Caco-2 (cell line): ENCODE results near the gene DNAH10. TPM values are rescaled to one million over a fixed set of nuclear protein-coding genes. Genes with fewer than 3 reads are reported as not detected.
A peak's percentile ranks its signal among the peaks of the same experiment; 100 is the strongest.

Experiments used
- BruUV-seq: library from RNA; stranded (reverse); fragments of 400-500 nt; replicated peaks from 2 replicates; lab custom pipeline; 2021; lab: Mats Ljungman, UMichigan
- CTCF ChIA-PET: fragments of 300-600 bp; sonication (Branson Sonifier 250); formaldehyde crosslinking; loops from one replicate; lab custom pipeline; 2022; ENCODE audit warnings: antibody characterized with exemption; lab: Charles Lee
- POLR2A ChIA-PET: fragments of 300-600 bp; sonication (Branson Sonifier 250); formaldehyde crosslinking; loops from one replicate; lab custom pipeline; 2022; ENCODE audit warnings: antibody characterized with exemption; lab: Charles Lee
- DNase-seq, 2 experiments: peaks; one replicate each; pipeline versions ENCODE4 v3.0.0 to v3.0.0-alpha.2; 2020 to 2022
- H3K27me3 ChIP-seq: replicated peaks from 2 replicates; pipeline ENCODE4 v1.6.0; 2011; ENCODE audit warnings: low read length; ENCODE audit not compliant: control insufficient read depth, insufficient read depth
- H3K36me3 ChIP-seq: 2 replicates; pipeline ENCODE4 v1.5.1; 2011; ENCODE audit warnings: low read length; ENCODE audit not compliant: control insufficient read depth, insufficient read depth
- H3K4me1 ChIP-seq: fragments of 250-450 bp; sonication (Bioruptor Pico); 2 replicates; pipeline ENCODE4 v1.5.1; 2020; ENCODE audit warnings: mild to moderate bottlenecking
- H3K4me3 ChIP-seq: 2 replicates; pipeline ENCODE4 v1.5.1; 2011; ENCODE audit warnings: low read depth, mild to moderate bottlenecking, control low read depth, low read length
- H3K9me3 ChIP-seq: fragments of 250-450 bp; sonication (Bioruptor Pico); 2 replicates; pipeline ENCODE4 v1.5.1; 2020; ENCODE audit warnings: mild to moderate bottlenecking, moderate library complexity
- H3K27ac Mint-ChIP-seq: one replicate; pipeline ENCODE4 v1.8.0; 2022; ENCODE audit warnings: mixed read lengths; ENCODE audit not compliant: unreplicated experiment
- H3K27me3 Mint-ChIP-seq: one replicate; pipeline ENCODE4 v1.8.0; 2022; ENCODE audit warnings: mixed read lengths; ENCODE audit not compliant: insufficient read depth, unreplicated experiment
- H3K36me3 Mint-ChIP-seq: one replicate; pipeline ENCODE4 v1.8.0; 2022; ENCODE audit warnings: mild to moderate bottlenecking, mixed read lengths; ENCODE audit not compliant: insufficient read depth, unreplicated experiment
- H3K4me1 Mint-ChIP-seq: one replicate; pipeline ENCODE4 v1.8.0; 2022; ENCODE audit warnings: low read depth, mixed read lengths; ENCODE audit not compliant: unreplicated experiment
- H3K4me3 Mint-ChIP-seq: one replicate; pipeline ENCODE4 v1.8.0; 2022; ENCODE audit warnings: mild to moderate bottlenecking, moderate library complexity, mixed read lengths; ENCODE audit not compliant: unreplicated experiment
- H3K9me3 Mint-ChIP-seq: one replicate; pipeline ENCODE4 v1.8.0; 2022; ENCODE audit warnings: mixed read lengths; ENCODE audit not compliant: unreplicated experiment
- CTCF ChIP-seq, 2 experiments: fragments of 200-600 bp in 1 of 2; IDR thresholded peaks; 1 replicate in 1 of 2; 2 replicates in 1 of 2; pipeline versions ENCODE4 v1.5.1 to v1.8.0; 2011 to 2022; ENCODE audit warnings: antibody characterized with exemption in 1 of 2, control low read depth in 1 of 2, inconsistent platforms in 1 of 2, low read depth in 1 of 2, low read length in 1 of 2, mild to moderate bottlenecking in 1 of 2, moderate library complexity in 1 of 2; ENCODE audit not compliant: insufficient read depth in 1 of 2, severe bottlenecking in 1 of 2, unreplicated experiment in 1 of 2
- intact Hi-C: fragments of 100-400 bp; cut with micrococcal nuclease; formaldehyde crosslinking; loops from one replicate; pipeline ENCODE4 v1.10.0; 2022; ENCODE audit not compliant: unreplicated experiment
- total RNA-seq: library from RNA; stranded (reverse); gene quantifications from 2 replicates; pipeline ENCODE4 v1.2.3, GENCODE V29; 2022

The DNAH10 gene
- total RNA-seq, 1 experiment from 2014 or later: 0.45 TPM

- Histone ChIP-seq H3K4me3 (peak within 1 kb of the TSS; percentile 91), H3K4me1 (peaks cover 8% of the 10 kb centered on the region; the same call in 1 of the 2 replicates), H3K36me3 (no peaks in the 10 kb centered on the region; the same call in 1 of the 2 replicates), H3K9me3 (no peaks in the 10 kb centered on the region), H3K27me3 (no peaks in the 10 kb centered on the region)
- intact Hi-C loops: loop anchor here (2.0 kb wide), 1 partner anchor 106 kb away; no protein-coding TSS in a partner anchor
- DNase-seq: peak; percentile 96 to 99
- peaks cover 41% of the 10 kb centered on the region for H3K36me3 Mint-ChIP-seq
- BruUV-seq: no TSS peak
- no peaks in the 10 kb centered on the region for H3K9me3 Mint-ChIP-seq
- peaks cover 15% of the 10 kb centered on the region for H3K4me1 Mint-ChIP-seq
- H3K4me3 Mint-ChIP-seq: peak within 1 kb of the TSS; percentile 96
- H3K27me3 Mint-ChIP-seq: no peaks in the 10 kb centered on the region
- POLR2A ChIA-PET: interaction anchor here (0.6 kb wide), 4 partner anchors 8 to 374 kb away, joined by 3 to 9 read pairs (median 5); partner anchors contain the start of gene ATP6V0A2
- CTCF ChIA-PET: interaction anchor here (0.6 to 1.0 kb wide), 7 partner anchors 34 to 1010 kb away, joined by 3 to 4 read pairs (median 3); partner anchors contain the start of gene ATP6V0A2
- H3K27ac Mint-ChIP-seq: peak within 1 kb of the TSS; percentile 92
- TF ChIP-seq CTCF (IDR thresholded peaks at IDR 0.05; ENCODE audit: insufficient read depth in 1 of 2, low read depth in 1 of 2, low read length in 1 of 2, severe bottlenecking in 1 of 2, unreplicated experiment in 1 of 2): peak in 1 of 2 experiments; percentile 31
These were observed 210.6 kb downstream of the DNAH10 start, which contains the start of the genes CCDC92 and ZNF664 for GRCh38 chr12:123972457-123973401. CCDC92 (minus strand) TSS chr12:123972831; CDS start chr12:123944305, 28,526 bp downstream. ZNF664 (plus strand) TSS chr12:123973215; CDS start chr12:124012145, 38,930 bp downstream.

DNA sequence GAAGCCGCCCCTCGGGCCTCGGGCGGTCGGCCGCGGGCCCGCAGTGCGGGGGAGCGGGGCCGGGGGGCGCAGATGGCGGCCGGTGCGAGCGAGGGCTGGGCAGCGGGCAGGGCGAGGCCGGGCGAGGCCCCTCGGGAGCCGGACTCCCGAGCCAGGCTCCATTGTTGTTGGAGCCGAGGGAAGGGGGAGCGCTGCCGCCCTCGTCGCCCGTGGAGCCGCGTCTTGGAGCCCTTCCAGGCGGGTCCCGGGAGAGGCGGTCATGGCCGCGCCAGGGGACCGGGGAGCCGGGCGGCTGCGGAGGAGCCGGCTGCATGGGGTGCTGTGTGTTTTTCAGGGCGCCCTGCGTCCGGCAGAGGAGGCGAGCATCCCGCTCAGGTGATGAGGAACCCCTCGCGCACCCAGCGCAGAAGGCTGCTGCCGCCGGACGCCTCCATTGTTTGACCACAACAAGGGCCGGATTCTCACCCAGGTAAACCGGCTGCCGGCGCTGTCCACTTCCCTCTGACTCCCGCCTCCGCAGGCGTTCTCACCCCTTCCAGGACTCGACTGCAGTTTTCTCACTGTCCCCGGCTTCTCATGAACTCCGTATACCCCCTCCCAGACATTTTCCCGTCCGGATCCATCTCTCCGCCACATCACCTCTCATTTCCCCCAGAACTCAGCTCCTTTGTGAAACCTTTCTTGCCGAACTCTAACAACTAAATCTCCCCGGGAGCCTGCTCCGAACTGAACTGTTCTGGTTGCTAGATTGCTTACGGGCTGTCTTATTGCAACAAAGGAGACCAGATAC, 211.6 kb downstream of the DNAH10 start:
- Histone ChIP-seq H3K4me3 (peak overlapping the region; percentile 91), H3K9me3 (no peaks in the 10 kb centered on the region), H3K36me3 (no peaks in the 10 kb centered on the region; the same call in 1 of the 2 replicates), H3K4me1 (peaks cover 8% of the 10 kb centered on the region; the same call in 1 of the 2 replicates), H3K27me3 (no peaks in the 10 kb centered on the region)
- intact Hi-C loops: loop anchor here (2.0 kb wide), 1 partner anchor 107 kb away; no protein-coding TSS in a partner anchor
- peak; percentile 53 to 63 for DNase-seq
- ChIA-PET POLR2A (no interaction called here), CTCF (no interaction called here)
- Mint-ChIP-seq H3K9me3 (no peaks in the 10 kb centered on the region), H3K27me3 (no peaks in the 10 kb centered on the region), H3K4me1 (peaks cover 15% of the 10 kb centered on the region), H3K27ac (peak overlapping the region; percentile 89), H3K36me3 (peaks cover 45% of the 10 kb centered on the region), H3K4me3 (peak overlapping the region; percentile 96)
- no TSS peak for BruUV-seq
- no peak for TF ChIP-seq CTCF (IDR thresholded peaks at IDR 0.05; ENCODE audit: insufficient read depth in 1 of 2, low read depth in 1 of 2, low read length in 1 of 2, severe bottlenecking in 1 of 2, unreplicated experiment in 1 of 2)
